ENCODE results near the gene CFAP99. TPM values are rescaled to one million over a fixed set of nuclear protein-coding genes. Genes with fewer than 3 reads are reported as not detected.

CFAP99 gene
- total and polyA plus RNA-seq, 8 donors = 0.41 to 2.6 (median 1.4) TPM

- ATAC-seq (no peak), DNase-seq (peak in 1 of 4 donors; percentile 40)
- Histone ChIP-seq H3K4me3 (peak within 1 kb of the TSS; percentile 43 to 59), H3K9me3 (no peaks in the 10 kb centered on the region), H3K36me3 (no peaks in the 10 kb centered on the region), H3K27ac (peak within 1 kb of the TSS; percentile 3 to 73), H3K4me1 (peaks cover 18 to 43% of the 10 kb centered on the region in 2 donors), H3K27me3 (peaks cover 15 to 74% of the 10 kb centered on the region in 2 donors)
- intact Hi-C loops (cut with DNase I) = no loop called here
- TF ChIP-seq CTCF (IDR thresholded peaks at IDR 0.05) = no peak
These were observed 748 bp upstream of the CFAP99 start, which contains the start of gene ZFYVE28 for GRCh38 chr4:2417765-2418649. TSS of gene ZFYVE28 (minus strand) at chr4:2418645. CDS start at chr4:2418323, 322 bp downstream.

- intact Hi-C loops (cut with DNase I) = no loop called here
- H3K27me3 ChIP-seq = peaks cover 15 to 75% of the 10 kb centered on the region in 2 donors
These were observed 1.1 kb downstream of the CFAP99 start for GRCh38 chr4:2419814-2420213.

GRCh38 chr4:2421928-2422327, 3.2 kb downstream of the CFAP99 start:
- Histone ChIP-seq H3K4me1 (peaks cover 7 to 22% of the 10 kb centered on the region in 2 donors), H3K4me3 (no peak overlapping the region), H3K27me3 (peaks cover 9 to 59% of the 10 kb centered on the region in 2 donors), H3K36me3 (no peaks in the 10 kb centered on the region), H3K27ac (no peak overlapping the region), H3K9me3 (no peaks in the 10 kb centered on the region)
- intact Hi-C loops (cut with DNase I) = no loop called here
- no peak for DNase-seq
- no peak for TF ChIP-seq CTCF (IDR thresholded peaks at IDR 0.05)
- no peak for ATAC-seq

More at GRCh38 chr4:2419814-2420213, 1.1 kb downstream of the CFAP99 start:
- ATAC-seq (no peak), DNase-seq (no peak)
- Histone ChIP-seq H3K4me3 (no peak overlapping the region), H3K4me1 (peaks cover 7 to 28% of the 10 kb centered on the region in 2 donors), H3K36me3 (no peaks in the 10 kb centered on the region), H3K27ac (no peak overlapping the region), H3K9me3 (no peaks in the 10 kb centered on the region)
- no peak for TF ChIP-seq CTCF (IDR thresholded peaks at IDR 0.05)

GRCh38 chr4:2423066-2423465, 4.3 kb downstream of the CFAP99 start:
- peaks cover 7 to 47% of the 10 kb centered on the region in 2 donors for H3K27me3 ChIP-seq
- TF ChIP-seq CTCF (IDR thresholded peaks at IDR 0.05) = no peak
- H3K4me1 ChIP-seq = peaks cover 7 to 10% of the 10 kb centered on the region in 2 donors
- intact Hi-C loops (cut with DNase I) = no loop called here
- ATAC-seq = no peak
- H3K4me3 ChIP-seq = no peak overlapping the region
- no peaks in the 10 kb centered on the region for H3K9me3 ChIP-seq
- H3K36me3 ChIP-seq = no peaks in the 10 kb centered on the region
- H3K27ac ChIP-seq = no peak overlapping the region
- no peak for DNase-seq

GRCh38 chr4:2423695-2424094, 4.9 kb downstream of the CFAP99 start:
- no peak for TF ChIP-seq CTCF (IDR thresholded peaks at IDR 0.05)
- DNase-seq = no peak
- Histone ChIP-seq H3K36me3 (no peaks in the 10 kb centered on the region), H3K27me3 (peaks cover 7 to 44% of the 10 kb centered on the region in 2 donors), H3K4me1 (peaks cover 7 to 9% of the 10 kb centered on the region in 2 donors), H3K9me3 (no peaks in the 10 kb centered on the region), H3K4me3 (no peak overlapping the region), H3K27ac (no peak overlapping the region)
- ATAC-seq = no peak
- intact Hi-C loops (cut with DNase I) = no loop called here
